CD4-positive, CD25-positive, alpha-beta regulatory T cell (primary cell): ENCODE results near the gene KCNIP1. TPM values are rescaled to one million over a fixed set of nuclear protein-coding genes. Genes with fewer than 3 reads are reported as not detected.
A peak's percentile ranks its signal among the peaks of the same experiment; 100 is the strongest.

Experiments
- ATAC-seq, 2 donors: fragments of 150-1000 bp; cut with Tn5 transposase; one replicate each; pipeline ENCODE4 v1.10.0; 2021; ENCODE audit warnings: low read depth in 2 of 2, moderate number of reproducible peaks in 2 of 2, moderate library complexity in 1 of 2
- DNase-seq, 3 donors: peaks; one replicate each; pipeline versions ENCODE4 v3.0.0 to v3.0.0-alpha.2; 2012 to 2022; ENCODE audit warnings: mixed read lengths in 1 of 3
- H3K27ac ChIP-seq: one replicate; pipeline ENCODE4 v1.7.0; 2013; ENCODE audit warnings: mild to moderate bottlenecking, low read length; ENCODE audit not compliant: insufficient read depth, poor library complexity, severe bottlenecking
- H3K27me3 ChIP-seq: one replicate; pipeline ENCODE4 v1.7.0; 2013; ENCODE audit warnings: low read length; ENCODE audit not compliant: control insufficient read depth, insufficient read depth
- H3K36me3 ChIP-seq: one replicate; pipeline ENCODE4 v1.7.0; 2013; ENCODE audit warnings: mild to moderate bottlenecking, low read length, moderate library complexity; ENCODE audit not compliant: control insufficient read depth, insufficient read depth
- H3K4me1 ChIP-seq: 2 replicates; pipeline ENCODE4 v1.7.0; 2013; ENCODE audit warnings: mild to moderate bottlenecking, low read length; ENCODE audit not compliant: insufficient read depth, control insufficient read depth, poor library complexity, severe bottlenecking
- H3K4me3 ChIP-seq: one replicate; pipeline ENCODE4 v1.7.0; 2013; ENCODE audit warnings: low read depth, mild to moderate bottlenecking, low read length, moderate library complexity
- H3K9me3 ChIP-seq, 2 experiments: 1 replicate in 1 of 2; 2 replicates in 1 of 2; pipeline ENCODE4 v1.7.0; 2013; ENCODE audit warnings: low read length in 2 of 2, mild to moderate bottlenecking in 1 of 2, moderate library complexity in 1 of 2; ENCODE audit not compliant: control insufficient read depth in 2 of 2
- H3K27ac Mint-ChIP-seq, 3 donors: one replicate each; pipeline ENCODE4 v1.8.0; 2020 to 2022; ENCODE audit warnings: mild to moderate bottlenecking in 3 of 3, mixed read lengths in 3 of 3, moderate library complexity in 2 of 3
- H3K27me3 Mint-ChIP-seq: one replicate; pipeline ENCODE4 v1.8.0; 2022; ENCODE audit warnings: mild to moderate bottlenecking, mixed read lengths
- H3K36me3 Mint-ChIP-seq: one replicate; pipeline ENCODE4 v1.8.0; 2020; ENCODE audit warnings: mixed read lengths
- H3K4me1 Mint-ChIP-seq, 4 donors: one replicate each; pipeline ENCODE4 v1.8.0; 2020 to 2022; ENCODE audit warnings: mixed read lengths in 4 of 4, mild to moderate bottlenecking in 1 of 4
- H3K4me3 Mint-ChIP-seq, 4 donors: one replicate each; pipeline ENCODE4 v1.8.0; 2020 to 2022; ENCODE audit warnings: mild to moderate bottlenecking in 4 of 4, mixed read lengths in 4 of 4, moderate library complexity in 3 of 4
- H3K9me3 Mint-ChIP-seq, 7 donors: one replicate each; pipeline ENCODE4 v1.8.0; 2020 to 2022; ENCODE audit warnings: mixed read lengths in 7 of 7, mild to moderate bottlenecking in 3 of 7, moderate library complexity in 2 of 7
- polyA plus RNA-seq, 4 donors: library from polyadenylated mRNA; unstranded; fragments of 300-500 nt; fragmentation: Illumina TruSeq; gene quantifications; one replicate each; pipeline ENCODE4 v1.2.3, GENCODE V29; 2021
- total RNA-seq: library from RNA; stranded (reverse); gene quantifications from one replicate; pipeline ENCODE4 v1.2.3, GENCODE V29; 2022

Gene KCNIP1
- total and polyA plus RNA-seq, 5 donors from 2014 or later: not detected

DNA sequence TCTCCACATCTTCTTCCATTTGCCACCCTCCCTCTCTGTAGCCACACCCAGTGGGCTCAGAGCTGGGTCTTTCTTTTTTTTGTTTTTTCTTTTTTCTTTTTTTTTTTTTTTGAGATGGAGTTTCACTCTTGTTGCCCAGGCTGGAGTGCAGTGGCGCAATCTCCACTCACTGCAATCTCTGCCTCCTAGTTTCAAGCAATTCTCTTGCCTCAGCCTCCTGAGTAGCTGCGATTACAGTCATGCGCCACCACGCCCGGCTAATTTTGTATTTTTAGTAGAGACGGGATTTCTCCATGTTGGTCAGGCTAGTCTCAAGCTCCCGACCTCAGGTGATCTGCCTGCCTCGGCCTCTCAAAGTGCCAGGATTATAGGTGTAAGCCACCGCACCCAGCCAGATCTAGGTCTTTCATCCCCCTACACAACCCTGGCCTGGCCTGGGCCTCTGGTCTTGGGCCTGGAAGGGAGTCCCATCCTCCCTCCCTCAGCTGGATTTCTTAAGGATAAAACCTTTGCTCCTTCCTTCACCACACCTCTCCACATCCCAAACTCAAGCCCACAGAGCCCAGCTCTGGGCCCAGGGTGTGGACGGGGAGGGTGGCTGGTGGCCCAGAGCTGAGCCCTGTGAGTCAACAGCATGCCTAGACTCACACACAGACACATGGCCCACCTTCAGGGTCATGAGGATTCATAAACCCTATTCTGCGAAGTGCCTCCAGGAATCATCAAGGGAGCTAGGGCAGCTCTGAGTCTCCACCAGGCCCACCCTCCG is 18.8 kb upstream of the KCNIP1 start:
- Histone ChIP-seq H3K4me3 (no peak overlapping the region), H3K27ac (no peak overlapping the region), H3K27me3 (peaks cover 2% of the 10 kb centered on the region), H3K4me1 (no peaks in the 10 kb centered on the region), H3K36me3 (no peaks in the 10 kb centered on the region), H3K9me3 (no peaks in the 10 kb centered on the region)
- ATAC-seq: no peak
- Mint-ChIP-seq H3K27ac (no peak overlapping the region), H3K4me1 (no peaks in the 10 kb centered on the region), H3K36me3 (no peaks in the 10 kb centered on the region), H3K9me3 (peaks cover 0 to 2% (median 0%) of the 10 kb centered on the region in 7 donors), H3K4me3 (no peak overlapping the region), H3K27me3 (peaks cover 13% of the 10 kb centered on the region)
- no peak for DNase-seq

GRCh38 chr5:170485616-170485911 is 18.3 kb upstream of the KCNIP1 start:
- peaks cover 0 to 3% (median 0%) of the 10 kb centered on the region in 7 donors for H3K9me3 Mint-ChIP-seq

GRCh38 chr5:170486371-170486770 is 17.4 kb upstream of the KCNIP1 start:
- Mint-ChIP-seq H3K4me3 (no peak overlapping the region), H3K9me3 (peaks cover 0 to 4% (median 0%) of the 10 kb centered on the region in 7 donors), H3K27me3 (peaks cover 7% of the 10 kb centered on the region), H3K27ac (no peak overlapping the region), H3K4me1 (no peaks in the 10 kb centered on the region), H3K36me3 (no peaks in the 10 kb centered on the region)
- Histone ChIP-seq H3K9me3 (no peaks in the 10 kb centered on the region), H3K4me1 (no peaks in the 10 kb centered on the region), H3K4me3 (no peak overlapping the region), H3K36me3 (no peaks in the 10 kb centered on the region), H3K27me3 (peaks cover 2% of the 10 kb centered on the region), H3K27ac (no peak overlapping the region)
- DNase-seq (no peak), ATAC-seq (no peak)

More at GRCh38 chr5:170485616-170485911, 18.3 kb upstream of the KCNIP1 start:
- H3K36me3 Mint-ChIP-seq: no peaks in the 10 kb centered on the region
- H3K27me3 ChIP-seq: peaks cover 2% of the 10 kb centered on the region
- H3K27ac Mint-ChIP-seq: no peak overlapping the region
- H3K4me1 ChIP-seq: no peaks in the 10 kb centered on the region
- no peak overlapping the region for H3K4me3 Mint-ChIP-seq
- H3K36me3 ChIP-seq: no peaks in the 10 kb centered on the region
- no peak overlapping the region for H3K4me3 ChIP-seq
- H3K27ac ChIP-seq: no peak overlapping the region
- H3K27me3 Mint-ChIP-seq: peaks cover 13% of the 10 kb centered on the region
- H3K9me3 ChIP-seq: no peaks in the 10 kb centered on the region
- no peak for ATAC-seq
- no peaks in the 10 kb centered on the region for H3K4me1 Mint-ChIP-seq
- DNase-seq: no peak

GRCh38 chr5:170488570-170488969 is 15.2 kb upstream of the KCNIP1 start:
- Histone ChIP-seq H3K9me3 (no peaks in the 10 kb centered on the region), H3K4me3 (no peak overlapping the region), H3K27me3 (no peaks in the 10 kb centered on the region), H3K27ac (no peak overlapping the region), H3K4me1 (no peaks in the 10 kb centered on the region), H3K36me3 (no peaks in the 10 kb centered on the region)
- H3K27ac Mint-ChIP-seq: no peak overlapping the region
- no peaks in the 10 kb centered on the region for H3K4me1 Mint-ChIP-seq
- H3K36me3 Mint-ChIP-seq: no peaks in the 10 kb centered on the region
- H3K9me3 Mint-ChIP-seq: peaks cover 0 to 4% (median 0%) of the 10 kb centered on the region in 7 donors
- peak overlapping the region in 1 of 4 donors; percentile 29 for H3K4me3 Mint-ChIP-seq
- DNase-seq (no peak), ATAC-seq (no peak)
- H3K27me3 Mint-ChIP-seq: peaks cover 7% of the 10 kb centered on the region

GRCh38 chr5:170489199-170489598 is 14.6 kb upstream of the KCNIP1 start:
- peaks cover 0 to 4% (median 0%) of the 10 kb centered on the region in 7 donors for H3K9me3 Mint-ChIP-seq
- Histone ChIP-seq H3K4me1 (no peaks in the 10 kb centered on the region), H3K9me3 (no peaks in the 10 kb centered on the region), H3K27ac (no peak overlapping the region), H3K27me3 (no peaks in the 10 kb centered on the region), H3K4me3 (no peak overlapping the region), H3K36me3 (no peaks in the 10 kb centered on the region)
- H3K27me3 Mint-ChIP-seq: peaks cover 9% of the 10 kb centered on the region
- H3K4me3 Mint-ChIP-seq: no peak overlapping the region
- DNase-seq (no peak), ATAC-seq (no peak)
- no peaks in the 10 kb centered on the region for H3K4me1 Mint-ChIP-seq
- no peaks in the 10 kb centered on the region for H3K36me3 Mint-ChIP-seq
- H3K27ac Mint-ChIP-seq: no peak overlapping the region

GRCh38 chr5:170490381-170490780 is 13.4 kb upstream of the KCNIP1 start:
- no peaks in the 10 kb centered on the region for H3K4me1 Mint-ChIP-seq
- peaks cover 4% of the 10 kb centered on the region for H3K27me3 Mint-ChIP-seq
- Histone ChIP-seq H3K9me3 (no peaks in the 10 kb centered on the region), H3K4me1 (no peaks in the 10 kb centered on the region), H3K36me3 (no peaks in the 10 kb centered on the region), H3K4me3 (no peak overlapping the region), H3K27me3 (peaks cover 3% of the 10 kb centered on the region), H3K27ac (no peak overlapping the region)
- H3K27ac Mint-ChIP-seq: no peak overlapping the region
- H3K4me3 Mint-ChIP-seq: no peak overlapping the region
- ATAC-seq: no peak
- peaks cover 0 to 5% (median 0%) of the 10 kb centered on the region in 7 donors for H3K9me3 Mint-ChIP-seq
- DNase-seq: no peak
- no peaks in the 10 kb centered on the region for H3K36me3 Mint-ChIP-seq

GRCh38 chr5:170491479-170491878 is 12.3 kb upstream of the KCNIP1 start:
- no peaks in the 10 kb centered on the region for H3K36me3 ChIP-seq
- no peak overlapping the region for H3K27ac ChIP-seq
- H3K4me3 ChIP-seq: no peak overlapping the region
- no peak for DNase-seq
- Mint-ChIP-seq H3K9me3 (peaks cover 0 to 5% (median 0%) of the 10 kb centered on the region in 7 donors), H3K27me3 (peaks cover 4% of the 10 kb centered on the region), H3K4me3 (no peak overlapping the region), H3K4me1 (no peaks in the 10 kb centered on the region), H3K27ac (no peak overlapping the region), H3K36me3 (no peaks in the 10 kb centered on the region)
- H3K9me3 ChIP-seq: no peaks in the 10 kb centered on the region
- no peaks in the 10 kb centered on the region for H3K4me1 ChIP-seq
- ATAC-seq: no peak
- H3K27me3 ChIP-seq: peaks cover 3% of the 10 kb centered on the region
